Pons (tissue), 1 donor: ENCODE data around the gene WDR45.
A peak's percentile ranks its signal among the peaks of the same experiment; 100 is the strongest.
"Not testable (repeated sequence)": the region's sequence is repeated elsewhere in the genome, so short reads cannot be mapped to it uniquely, and the experiment has no call there.

Source experiments
- DNase-seq: peaks from one replicate; pipeline ENCODE4 v3.0.0-alpha.2; 2016; ENCODE audit warnings: low spot score

The WDR45 gene

DNA sequence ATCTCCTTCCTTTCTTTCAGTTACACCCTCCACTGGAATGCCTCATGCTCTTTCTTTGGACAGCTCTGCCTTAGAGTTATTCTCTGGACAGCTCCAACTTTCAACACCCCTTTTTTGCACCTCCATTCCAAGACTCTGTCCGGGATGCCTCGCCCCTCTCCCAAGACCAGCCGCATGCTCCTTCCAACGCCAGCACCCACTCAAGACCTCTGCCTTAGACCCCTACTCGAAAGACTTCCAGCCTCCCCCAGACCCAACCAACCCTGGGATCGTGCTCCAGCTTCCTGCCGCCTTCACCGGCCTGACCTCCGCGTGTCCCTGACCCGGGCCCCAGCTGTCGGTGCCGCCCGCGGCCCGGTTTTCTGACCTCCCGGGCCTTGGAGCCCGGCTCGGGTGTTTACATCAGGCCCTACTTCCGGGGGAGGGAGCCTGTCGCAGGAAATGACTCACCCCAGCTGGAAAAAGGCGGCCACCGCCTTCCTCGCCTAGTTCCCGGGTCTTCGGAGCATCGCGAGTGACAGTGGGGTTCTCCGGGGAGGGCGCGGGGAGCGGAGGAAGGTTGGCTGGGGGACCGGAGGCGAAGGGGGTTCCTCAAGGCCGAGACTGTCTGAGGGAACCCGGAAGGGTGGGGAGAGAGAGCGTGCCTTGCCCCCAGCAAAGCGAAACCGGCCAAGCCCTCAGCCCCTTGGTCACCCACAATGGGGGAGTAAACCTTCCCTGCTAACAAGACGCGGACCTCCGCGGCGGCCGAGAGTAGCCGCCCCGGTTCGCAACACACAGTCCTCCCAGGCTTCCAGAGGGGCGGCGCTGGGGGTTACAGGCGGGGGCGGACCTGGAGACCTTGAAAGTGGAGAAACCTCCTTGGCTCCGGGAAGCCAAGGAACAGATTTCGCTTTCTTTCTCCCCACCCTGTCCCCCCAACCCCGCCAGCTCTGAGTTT, at the start of gene WDR45:
WDR45 (minus strand) TSS at position 399 of the 940 bp plus-strand sequence. CDS start 1,792 bp downstream, outside the sequence.
- peak; percentile 63 for DNase-seq

DNA sequence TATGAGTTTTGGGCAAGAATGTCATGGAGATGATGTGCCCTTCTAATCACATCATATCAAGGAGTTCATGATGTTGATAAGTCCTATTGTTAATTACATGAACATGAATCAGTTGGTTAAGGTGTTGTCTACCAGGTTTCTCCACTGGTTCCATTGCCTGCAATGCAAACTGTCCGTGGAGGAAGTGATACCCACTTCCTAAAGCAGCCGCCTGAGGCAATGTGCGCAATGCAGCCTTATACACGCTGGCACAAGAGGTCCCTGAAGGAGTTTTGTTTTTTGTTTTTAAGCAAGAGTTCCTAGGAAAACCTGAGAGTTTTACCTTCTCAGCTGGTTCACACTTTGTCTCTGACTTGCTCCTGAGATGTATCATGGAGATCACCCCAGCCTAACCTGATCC, 49.7 kb upstream of the WDR45 start:
- no peak for DNase-seq

DNA sequence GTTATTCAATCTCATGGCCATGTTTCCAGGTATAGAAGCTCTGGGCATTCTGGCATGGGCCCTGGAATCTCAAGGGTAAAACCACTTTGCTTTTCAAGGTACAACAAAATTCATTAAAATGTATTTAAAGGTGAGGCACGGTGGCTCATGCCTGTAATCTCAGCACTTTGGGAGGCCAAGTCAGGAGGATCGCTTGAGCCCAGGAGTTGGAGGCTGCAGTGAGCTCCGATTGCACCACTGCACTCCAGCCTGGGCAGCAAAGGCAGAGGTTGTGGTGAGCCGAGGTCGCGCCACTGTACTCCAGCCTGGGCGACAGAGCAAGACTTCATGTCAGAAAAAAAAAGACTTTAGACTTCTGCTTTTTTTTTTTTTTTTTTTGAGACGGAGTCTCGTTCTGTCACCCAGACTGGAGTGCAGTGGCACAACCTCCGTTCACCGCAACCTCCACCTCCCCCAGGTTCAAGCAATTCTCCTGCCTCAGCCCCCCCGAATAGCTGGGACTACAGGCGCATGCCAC, 48.1 kb upstream of the WDR45 start:
- DNase-seq = not testable (repeated sequence)

DNA sequence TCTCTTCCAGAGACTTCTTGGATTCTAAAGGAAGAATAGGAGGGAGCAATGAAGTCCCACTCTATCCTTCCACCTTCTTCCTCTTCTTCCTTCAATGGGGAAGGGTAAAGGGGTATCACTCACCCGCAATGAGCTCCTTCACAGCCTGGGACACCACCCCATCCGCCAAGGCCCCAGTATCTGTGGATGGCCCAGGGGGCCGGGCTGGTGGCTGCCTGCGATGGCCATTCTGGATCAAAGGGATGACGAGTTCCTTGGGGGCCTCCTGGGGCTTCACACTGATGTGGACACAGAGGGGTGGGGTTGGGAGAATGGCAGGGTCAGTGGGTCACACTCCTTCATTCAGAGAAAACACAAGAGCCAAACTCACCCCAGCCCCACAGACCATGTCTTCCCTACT, 42.8 kb upstream of the WDR45 start:
- no peak for DNase-seq

DNA sequence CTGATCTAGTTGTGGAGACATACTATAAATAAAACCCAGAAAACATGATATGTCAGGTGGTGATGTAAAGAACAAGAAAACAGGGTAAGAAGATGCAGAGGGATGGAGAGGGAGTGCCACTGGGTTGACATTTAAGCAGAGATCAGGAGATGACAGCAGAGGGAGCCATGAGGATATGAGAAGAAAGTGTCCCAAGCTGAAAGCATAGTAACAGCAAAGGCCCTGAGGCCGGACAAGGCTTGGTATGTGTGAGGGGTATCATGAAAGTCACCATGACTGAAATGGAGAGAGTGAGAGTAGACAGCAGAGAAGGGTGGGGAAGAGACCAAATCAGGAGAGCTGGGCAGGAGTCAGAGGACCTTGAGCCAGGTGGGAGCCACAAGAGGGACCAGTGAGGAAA, 40.4 kb upstream of the WDR45 start:
- DNase-seq = no peak

DNA sequence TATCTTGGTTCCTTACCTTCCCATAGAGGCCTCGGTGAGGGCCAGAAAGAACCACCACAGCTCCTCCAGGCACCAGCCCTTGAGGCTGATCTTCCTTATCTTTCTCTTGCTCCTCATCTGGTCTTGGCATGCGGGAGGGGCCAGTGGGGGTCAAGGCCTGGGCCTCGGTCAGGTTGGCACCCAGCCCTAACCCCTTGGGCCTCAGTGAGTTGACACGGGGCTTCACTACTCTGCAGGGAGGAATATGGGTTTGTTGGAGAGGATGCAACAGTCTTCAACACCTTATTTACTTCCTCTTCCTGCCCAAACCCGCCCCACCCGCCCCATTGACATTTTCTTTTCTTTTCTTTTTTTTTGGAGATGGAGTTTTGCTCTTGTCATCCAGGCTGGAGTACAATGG, 37.9 kb upstream of the WDR45 start:
- no peak for DNase-seq

DNA sequence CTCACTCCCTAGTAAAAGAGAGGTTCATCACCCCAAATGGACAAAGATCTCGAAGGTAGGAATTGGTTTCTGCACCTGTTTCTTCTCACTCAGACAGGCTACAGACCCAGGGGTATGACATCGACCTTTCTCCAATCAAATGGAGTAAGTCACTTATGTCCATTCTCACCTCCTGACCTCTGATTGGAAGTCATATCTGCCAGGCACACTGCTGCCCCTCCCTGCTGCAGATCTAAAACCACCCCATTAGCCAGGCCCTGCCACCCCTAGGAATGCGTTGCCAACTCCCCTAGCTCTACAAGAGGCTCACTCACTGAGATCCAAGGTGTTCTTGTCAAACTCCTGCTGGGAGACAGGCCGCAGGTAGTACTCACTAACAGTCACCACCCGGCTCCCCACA, 37.0 kb upstream of the WDR45 start:
- DNase-seq = no peak

DNA sequence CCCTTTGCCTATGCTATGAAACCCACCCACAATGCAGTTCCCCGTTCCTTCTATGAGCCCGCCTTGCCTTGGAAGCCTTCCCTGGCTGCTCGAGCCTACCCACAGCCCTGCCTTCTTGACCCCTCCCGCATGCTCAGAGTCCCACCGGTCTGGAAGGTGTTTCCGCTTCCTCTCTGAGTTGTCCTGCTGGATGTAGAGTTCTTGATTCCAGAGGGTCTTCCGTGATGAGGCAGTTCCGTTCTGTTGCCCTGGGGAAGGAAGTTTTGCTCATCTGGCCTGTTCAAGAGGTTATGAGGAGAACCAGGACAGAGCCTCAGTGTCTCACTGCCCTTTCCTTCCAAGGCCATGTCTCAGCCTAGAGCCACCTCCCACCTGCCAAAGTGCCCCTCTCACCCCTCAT, 36.4 kb upstream of the WDR45 start:
- DNase-seq = no peak

DNA sequence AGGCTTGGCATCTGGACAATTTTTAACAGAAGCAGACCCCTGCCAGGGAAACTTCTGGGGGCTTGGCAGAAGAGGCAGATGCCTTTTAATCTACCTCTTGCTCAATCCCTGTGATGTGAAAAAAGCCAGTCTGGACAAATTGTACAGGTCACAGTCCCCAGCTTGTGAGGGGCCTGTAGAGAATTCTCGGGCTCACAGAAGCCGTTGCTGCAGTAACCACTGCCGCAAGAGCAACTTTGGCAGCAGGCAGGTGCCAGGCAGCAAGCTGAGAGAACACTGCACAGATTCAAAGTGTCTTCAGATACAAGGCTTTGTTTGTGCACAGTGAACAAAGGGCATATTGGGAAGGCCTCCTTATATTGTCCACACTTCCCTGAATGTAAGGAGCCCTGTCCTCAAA, 32.1 kb upstream of the WDR45 start:
- DNase-seq = peak; percentile 91

DNA sequence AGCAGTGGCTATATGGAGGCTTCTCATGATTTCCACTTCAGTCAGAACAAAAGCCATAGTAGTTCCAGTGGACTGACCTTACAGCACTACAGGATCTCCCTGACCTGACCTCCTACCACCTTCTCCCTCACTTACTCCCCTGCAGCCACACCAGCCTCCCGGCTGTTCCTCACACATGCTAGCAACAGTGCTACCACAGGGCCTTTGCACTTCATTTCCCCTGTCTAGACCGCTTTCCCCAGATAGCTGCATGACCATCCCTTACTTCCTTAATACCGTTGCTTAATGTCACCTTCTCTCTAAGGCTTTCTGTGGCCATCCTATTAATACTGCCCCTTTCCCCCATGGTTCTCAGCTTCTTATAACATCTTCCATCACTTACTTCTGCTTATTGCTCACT, 30.7 kb upstream of the WDR45 start:
- no peak for DNase-seq

DNA sequence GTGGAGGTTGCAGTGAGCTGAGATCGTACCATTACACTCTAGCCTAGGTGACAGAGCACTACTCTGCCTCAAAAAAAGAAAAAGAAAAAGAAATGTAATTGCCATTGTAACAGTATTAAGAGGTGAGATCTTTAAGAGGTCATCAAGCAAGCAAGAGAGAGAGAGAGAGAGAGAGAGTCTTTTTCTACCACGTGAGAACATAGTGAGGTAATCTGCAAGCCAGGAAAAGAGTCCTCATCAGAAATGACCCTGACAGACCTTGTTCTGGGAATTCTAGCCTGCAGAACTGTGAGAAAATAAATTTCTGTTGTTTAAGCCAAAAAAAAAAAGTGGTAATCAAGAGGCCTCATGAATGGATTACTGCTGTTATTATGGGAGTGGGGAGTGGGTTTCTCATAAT, 29.0 kb upstream of the WDR45 start:
- no peak for DNase-seq

DNA sequence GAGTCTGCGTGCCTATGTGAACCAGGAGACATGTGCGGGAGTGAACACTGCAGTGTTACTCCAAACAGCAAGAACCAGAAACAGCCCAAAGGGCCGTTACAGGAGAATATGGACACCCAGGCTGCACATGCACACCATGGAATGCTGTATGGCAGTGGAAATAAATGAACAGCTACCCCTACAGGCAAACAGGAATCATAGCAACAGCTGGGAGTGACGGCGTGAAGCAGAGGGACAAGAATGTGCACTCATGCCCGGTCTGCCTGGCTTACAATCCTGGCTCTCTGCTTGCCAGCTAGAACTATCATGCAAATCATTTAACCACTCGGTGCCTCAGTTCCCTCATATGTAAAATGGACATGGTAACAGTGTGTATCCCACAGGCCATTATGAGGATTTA, 27.2 kb upstream of the WDR45 start:
- DNase-seq = peak; percentile 66

DNA sequence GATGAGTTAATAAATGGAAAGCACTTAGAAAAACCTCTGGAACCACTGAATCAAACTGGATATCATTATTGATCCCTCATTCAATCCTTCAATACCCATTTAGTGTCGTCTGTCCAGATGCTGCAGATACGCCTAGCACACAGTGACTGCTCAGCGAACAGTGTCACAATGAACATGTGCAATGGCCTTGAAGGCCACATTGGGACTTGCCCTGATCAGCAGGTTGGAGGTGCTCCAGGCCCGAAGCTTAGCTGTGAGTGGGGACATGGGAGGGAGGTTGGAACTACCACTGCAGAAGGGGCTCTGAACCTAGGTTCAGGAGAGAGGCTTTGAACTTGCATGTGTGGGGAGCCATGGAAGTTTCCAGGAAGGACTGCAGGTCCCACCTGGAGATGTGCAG, 26.6 kb upstream of the WDR45 start:
- DNase-seq = no peak

DNA sequence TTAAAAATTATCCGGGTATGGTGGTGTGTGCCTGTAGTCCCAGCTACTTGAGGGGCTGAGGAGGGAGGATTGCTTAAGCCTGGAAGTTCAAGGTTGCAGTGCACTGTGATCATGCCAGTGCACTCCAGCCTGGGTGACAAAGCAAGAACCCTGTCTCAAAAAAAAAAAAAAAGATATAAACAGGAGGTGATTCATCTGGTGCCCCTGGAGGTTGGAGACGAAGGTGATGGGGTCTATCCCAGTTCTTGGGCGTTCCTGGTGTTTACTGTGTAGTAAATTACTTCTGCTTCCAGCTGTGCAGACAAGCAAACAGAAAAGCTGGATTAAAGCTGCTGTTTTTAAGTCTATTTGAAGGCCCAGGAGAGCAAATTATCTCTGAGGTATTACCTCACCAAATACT, 23.9 kb upstream of the WDR45 start:
- DNase-seq = no peak

DNA sequence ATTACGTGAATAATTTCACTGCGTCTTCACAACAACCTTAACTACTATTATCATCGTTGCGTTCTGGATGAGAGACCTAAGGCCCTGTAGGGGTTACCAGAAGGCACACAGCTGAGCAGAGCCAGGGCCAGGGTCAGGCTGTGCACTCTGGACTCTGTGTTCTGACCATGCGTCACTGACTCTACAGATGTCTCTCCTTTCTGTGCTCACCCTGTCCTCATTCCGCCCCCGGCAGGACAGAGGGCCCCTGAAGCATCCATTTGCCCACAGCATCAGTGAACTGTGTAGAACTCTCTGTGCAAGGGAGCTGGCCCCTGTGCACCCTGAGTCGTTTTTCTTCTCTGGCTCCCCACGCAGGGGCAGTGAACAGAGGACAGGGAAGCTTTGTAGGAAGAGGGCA, 22.5 kb upstream of the WDR45 start:
- no peak for DNase-seq

DNA sequence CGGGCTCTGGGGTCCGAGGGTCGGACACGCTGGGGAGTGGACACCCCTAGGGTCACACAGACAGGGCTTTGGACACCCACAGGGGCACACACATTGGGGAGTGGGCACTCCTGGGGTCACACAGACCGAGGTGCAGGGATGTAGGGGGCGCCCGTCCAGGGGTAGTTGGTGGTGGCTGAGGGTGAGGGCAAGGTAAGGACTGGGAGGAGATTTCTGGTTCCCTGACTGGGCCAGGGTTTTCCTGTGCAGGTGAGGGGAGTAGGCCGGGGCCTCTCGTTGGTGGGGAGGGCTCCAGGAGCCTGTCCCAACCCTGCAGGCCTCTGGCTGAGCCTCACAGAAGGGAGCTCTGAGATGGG, 21.9 kb upstream of the WDR45 start:
- DNase-seq = no peak

DNA sequence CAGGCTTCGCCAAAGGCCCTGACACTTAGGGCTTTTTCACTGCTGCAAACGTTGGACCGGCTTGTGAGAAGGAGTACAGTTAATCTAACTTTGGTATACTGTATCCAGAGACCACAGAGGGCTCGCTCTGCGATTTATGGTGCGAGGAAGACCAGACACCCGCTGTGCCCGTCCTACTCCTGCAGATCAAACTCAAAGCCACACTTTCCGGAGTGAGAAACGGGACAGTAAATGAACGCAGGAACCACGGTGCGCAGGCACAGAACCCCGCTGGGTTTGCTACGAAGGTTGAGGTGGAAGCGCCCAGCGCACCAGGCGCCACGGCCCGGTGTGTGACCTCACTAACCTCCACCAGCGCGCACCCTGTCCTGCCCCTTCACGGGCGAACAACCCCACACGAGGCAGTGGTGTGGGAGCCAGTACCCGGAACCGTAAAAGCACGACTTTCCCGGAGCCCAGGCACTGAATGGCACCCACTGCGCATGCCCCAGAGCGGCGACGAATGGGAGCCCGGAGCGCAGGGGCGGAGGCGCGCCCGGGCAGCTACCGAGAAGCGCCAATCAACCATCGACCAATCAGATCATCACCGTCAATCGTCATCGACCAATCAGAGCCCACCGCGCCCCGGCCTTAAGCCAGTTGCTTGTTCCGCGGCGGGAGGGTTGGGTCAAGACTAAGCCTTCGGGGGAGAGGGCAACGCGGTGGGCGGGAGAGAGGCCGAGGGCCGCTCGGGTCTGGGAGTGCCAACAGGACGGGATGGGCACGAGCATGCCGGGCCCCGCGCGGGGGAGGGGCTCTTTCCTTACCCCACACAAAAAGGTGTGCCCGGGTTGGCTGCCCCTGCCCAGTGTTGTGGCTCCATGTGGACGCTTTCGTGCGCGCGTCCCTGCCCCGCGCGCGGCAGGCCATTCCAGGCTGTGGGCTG, 21.3 kb upstream of the WDR45 start:
- peak; percentile 89 for DNase-seq

DNA sequence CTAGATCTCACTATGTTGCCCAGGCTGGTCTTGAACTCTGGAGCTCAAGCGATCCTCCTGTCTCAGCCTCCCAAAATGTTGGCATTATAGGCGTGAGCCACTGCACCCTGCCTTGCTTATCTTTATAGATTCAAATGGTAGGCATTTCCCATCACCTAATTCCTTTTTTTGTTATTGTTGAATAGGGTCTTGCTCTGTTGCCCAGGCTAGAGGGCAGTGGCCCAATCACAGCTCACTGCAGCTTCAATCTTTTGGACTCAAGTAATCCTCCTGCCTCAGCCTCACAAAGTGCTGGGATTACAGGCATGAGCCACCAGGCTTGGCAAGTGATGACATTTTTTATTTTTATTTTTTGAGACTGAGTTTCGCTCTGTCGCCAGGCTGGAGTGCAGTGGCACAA, 16.7 kb upstream of the WDR45 start:
- DNase-seq = no peak

DNA sequence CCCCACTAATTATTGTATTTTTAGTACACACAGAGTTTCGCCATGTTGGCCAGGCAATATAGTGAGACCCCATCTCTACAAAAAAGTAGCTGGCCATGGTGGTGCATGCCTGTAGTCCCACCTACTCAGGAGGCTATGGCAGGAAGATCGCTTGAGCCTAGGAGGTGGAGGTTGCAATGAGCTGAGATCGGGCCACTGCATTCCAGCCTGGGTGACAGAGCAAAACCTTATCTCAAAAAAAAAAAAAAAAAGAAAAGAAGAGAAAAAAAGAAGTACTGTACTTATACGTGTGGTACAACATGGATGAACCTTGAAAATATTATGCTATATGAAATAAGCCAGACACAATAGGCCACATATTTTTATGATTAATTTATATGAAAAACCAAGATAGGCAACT, 9.9 kb upstream of the WDR45 start:
- DNase-seq = no peak

DNA sequence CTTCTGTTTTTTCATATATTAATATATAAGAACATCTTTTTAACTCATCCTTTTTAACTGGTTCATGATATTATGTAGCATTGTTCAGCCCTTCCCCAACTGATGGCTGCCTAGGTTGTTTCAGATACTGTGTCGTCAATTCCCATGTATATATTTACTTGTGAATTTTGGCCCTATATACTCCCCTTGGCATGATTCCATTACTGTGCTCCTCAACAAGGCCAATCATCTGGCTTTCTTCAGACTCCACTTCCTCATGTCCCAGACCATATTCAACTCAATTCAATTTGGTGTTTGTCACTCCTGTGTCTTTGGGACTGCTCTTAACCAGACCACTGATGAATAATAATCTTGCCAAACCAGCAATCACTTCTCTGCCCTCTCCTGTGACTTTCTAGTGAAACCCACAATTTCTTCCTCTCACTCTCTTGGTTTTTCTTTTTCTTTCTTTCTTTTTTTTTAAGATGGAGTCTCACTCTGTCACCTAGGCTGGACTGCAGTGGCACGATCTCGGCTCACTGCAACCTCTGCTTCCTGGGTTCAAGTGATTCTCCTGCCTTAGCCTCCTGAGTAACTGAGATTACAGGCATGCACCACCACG, 2.7 kb upstream of the WDR45 start:
- DNase-seq = no peak

DNA sequence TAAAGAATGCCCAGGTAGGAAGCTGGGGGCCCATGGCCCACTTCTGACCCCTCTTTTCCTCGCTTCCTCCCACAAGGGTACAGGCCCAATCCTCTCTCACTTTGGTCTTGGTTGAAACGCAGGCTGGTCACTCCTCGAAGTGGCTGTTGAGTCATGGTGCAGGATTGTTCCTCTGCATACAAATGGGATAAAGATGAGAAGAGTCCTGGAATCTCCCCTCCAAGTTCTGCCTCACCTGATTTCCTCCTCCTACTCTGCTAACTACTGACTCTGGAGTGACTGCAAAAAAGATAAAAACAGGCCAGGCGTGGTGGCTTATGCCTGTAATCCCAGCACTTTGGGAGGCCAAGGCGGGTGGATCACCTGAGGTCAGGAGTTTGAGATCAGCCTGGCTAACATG, 1.7 kb downstream of the WDR45 start:
- DNase-seq = no peak

DNA sequence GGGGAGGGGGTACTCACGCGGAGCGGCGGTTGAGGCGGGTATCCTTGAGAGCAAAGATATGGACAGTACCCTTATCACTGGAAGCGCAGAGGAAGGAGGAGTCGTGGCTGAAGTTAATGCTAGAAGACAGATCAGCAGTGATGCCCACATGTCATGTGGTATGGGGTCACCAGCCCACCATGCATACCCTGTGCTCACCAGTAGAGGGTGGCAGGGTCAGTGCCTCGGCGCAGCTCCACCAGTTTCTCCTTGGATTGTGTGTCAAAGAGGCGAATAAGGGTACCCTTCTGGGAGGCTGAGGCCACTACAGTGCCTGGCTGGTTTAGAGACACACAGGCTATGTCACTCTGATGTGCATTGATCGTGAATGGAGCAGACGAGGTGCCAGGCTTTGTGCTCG, 4.3 kb downstream of the WDR45 start:
- DNase-seq = no peak
